ENCODE results near the gene EI24. TPM values are rescaled to one million over a fixed set of nuclear protein-coding genes. Genes with fewer than 3 reads are reported as not detected.

Gene EI24
- total and polyA plus RNA-seq, 9 of the 15 experiments (the other 6 are each of a cell fraction or from before 2014, with no cell fraction given), result 50.4 to 260 (median 168) TPM

DNA sequence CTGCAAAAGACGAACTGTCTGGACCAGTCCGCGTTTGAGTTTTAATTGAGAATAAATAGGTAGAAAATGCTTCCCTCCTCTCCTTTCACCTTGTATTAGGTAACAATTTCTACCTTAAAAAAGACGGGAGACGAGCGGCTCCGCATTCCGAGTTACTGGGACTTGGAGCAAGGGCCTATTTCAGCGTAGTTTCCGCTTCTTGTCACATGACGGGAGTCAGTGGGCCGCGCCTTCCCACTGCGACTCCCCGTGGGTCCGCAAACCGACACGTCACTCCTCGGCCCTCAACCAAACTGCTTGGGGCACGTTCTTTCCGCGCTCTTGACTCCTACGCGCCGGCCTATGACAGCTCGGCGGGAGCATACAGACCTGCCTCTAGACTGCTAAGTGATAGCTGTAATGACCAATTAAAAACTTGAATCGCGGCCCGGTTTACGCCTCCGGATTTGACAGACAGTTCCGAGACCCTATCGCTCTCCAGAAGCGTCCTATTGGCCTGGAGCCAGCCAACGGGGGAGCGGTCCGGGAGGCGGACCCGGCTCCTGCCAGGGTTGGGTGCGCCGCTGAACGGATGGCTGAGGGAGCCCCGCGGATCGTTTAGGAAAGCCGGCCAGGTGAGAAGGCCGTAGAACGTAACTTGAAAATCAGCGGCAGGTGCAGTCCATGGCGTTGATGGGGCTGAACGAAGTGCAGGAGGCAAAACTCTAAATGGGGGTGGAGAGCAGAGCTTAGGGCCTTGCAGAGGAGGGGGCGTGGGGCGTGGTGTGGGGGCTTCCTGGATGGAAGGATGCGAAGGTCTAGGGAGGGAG is 23.2 kb downstream of the EI24 start, which contains the start of gene STT3A (continued):
- TF ChIP-seq GABPA (tag; conservative IDR thresholded peaks at IDR 0.05; ENCODE audit: low read depth) (peak; percentile 90), ZSCAN32 (CRISPR knock-in tag; IDR thresholded peaks at IDR 0.05) (no peak), SOX6 (IDR thresholded peaks at IDR 0.05) (peak; percentile 63; the same call in 1 of the 2 replicates), MCM3 (IDR thresholded peaks at IDR 0.05) (no peak)
- TF ChIP-seq, protein P1, sequence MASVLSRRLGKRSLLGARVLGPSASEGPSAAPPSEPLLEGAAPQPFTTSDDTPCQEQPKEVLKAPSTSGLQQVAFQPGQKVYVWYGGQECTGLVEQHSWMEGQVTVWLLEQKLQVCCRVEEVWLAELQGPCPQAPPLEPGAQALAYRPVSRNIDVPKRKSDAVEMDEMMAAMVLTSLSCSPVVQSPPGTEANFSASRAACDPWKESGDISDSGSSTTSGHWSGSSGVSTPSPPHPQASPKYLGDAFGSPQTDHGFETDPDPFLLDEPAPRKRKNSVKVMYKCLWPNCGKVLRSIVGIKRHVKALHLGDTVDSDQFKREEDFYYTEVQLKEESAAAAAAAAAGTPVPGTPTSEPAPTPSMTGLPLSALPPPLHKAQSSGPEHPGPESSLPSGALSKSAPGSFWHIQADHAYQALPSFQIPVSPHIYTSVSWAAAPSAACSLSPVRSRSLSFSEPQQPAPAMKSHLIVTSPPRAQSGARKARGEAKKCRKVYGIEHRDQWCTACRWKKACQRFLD (CRISPR knock-in tag; IDR thresholded peaks at IDR 0.05), result peak; percentile 39
- TF ChIP-seq, protein P2, sequence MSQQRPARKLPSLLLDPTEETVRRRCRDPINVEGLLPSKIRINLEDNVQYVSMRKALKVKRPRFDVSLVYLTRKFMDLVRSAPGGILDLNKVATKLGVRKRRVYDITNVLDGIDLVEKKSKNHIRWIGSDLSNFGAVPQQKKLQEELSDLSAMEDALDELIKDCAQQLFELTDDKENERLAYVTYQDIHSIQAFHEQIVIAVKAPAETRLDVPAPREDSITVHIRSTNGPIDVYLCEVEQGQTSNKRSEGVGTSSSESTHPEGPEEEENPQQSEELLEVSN (IDR thresholded peaks at IDR 0.05; ENCODE audit: borderline replicate concordance in 1 of 2, extremely low read depth in 1 of 2, insufficient read depth in 1 of 2, insufficient read length in 1 of 2, low read depth in 1 of 2, low read length in 1 of 2, poor library complexity in 1 of 2, severe bottlenecking in 1 of 2), result peak; percentile 91 to 94
- TF ChIP-seq, protein P3, sequence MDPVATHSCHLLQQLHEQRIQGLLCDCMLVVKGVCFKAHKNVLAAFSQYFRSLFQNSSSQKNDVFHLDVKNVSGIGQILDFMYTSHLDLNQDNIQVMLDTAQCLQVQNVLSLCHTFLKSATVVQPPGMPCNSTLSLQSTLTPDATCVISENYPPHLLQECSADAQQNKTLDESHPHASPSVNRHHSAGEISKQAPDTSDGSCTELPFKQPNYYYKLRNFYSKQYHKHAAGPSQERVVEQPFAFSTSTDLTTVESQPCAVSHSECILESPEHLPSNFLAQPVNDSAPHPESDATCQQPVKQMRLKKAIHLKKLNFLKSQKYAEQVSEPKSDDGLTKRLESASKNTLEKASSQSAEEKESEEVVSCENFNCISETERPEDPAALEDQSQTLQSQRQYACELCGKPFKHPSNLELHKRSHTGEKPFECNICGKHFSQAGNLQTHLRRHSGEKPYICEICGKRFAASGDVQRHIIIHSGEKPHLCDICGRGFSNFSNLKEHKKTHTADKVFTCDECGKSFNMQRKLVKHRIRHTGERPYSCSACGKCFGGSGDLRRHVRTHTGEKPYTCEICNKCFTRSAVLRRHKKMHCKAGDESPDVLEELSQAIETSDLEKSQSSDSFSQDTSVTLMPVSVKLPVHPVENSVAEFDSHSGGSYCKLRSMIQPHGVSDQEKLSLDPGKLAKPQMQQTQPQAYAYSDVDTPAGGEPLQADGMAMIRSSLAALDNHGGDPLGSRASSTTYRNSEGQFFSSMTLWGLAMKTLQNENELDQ (CRISPR knock-in tag; IDR thresholded peaks at IDR 0.05; ENCODE audit: borderline replicate concordance), result no peak
- TF ChIP-seq, protein P4, sequence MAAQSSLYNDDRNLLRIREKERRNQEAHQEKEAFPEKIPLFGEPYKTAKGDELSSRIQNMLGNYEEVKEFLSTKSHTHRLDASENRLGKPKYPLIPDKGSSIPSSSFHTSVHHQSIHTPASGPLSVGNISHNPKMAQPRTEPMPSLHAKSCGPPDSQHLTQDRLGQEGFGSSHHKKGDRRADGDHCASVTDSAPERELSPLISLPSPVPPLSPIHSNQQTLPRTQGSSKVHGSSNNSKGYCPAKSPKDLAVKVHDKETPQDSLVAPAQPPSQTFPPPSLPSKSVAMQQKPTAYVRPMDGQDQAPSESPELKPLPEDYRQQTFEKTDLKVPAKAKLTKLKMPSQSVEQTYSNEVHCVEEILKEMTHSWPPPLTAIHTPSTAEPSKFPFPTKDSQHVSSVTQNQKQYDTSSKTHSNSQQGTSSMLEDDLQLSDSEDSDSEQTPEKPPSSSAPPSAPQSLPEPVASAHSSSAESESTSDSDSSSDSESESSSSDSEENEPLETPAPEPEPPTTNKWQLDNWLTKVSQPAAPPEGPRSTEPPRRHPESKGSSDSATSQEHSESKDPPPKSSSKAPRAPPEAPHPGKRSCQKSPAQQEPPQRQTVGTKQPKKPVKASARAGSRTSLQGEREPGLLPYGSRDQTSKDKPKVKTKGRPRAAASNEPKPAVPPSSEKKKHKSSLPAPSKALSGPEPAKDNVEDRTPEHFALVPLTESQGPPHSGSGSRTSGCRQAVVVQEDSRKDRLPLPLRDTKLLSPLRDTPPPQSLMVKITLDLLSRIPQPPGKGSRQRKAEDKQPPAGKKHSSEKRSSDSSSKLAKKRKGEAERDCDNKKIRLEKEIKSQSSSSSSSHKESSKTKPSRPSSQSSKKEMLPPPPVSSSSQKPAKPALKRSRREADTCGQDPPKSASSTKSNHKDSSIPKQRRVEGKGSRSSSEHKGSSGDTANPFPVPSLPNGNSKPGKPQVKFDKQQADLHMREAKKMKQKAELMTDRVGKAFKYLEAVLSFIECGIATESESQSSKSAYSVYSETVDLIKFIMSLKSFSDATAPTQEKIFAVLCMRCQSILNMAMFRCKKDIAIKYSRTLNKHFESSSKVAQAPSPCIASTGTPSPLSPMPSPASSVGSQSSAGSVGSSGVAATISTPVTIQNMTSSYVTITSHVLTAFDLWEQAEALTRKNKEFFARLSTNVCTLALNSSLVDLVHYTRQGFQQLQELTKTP (IDR thresholded peaks at IDR 0.05; ENCODE audit: low read depth in 1 of 2, partially characterized antibody in 2 of 2), result peak in 1 of 2 experiments; percentile 46
- TF ChIP-seq, protein P5, sequence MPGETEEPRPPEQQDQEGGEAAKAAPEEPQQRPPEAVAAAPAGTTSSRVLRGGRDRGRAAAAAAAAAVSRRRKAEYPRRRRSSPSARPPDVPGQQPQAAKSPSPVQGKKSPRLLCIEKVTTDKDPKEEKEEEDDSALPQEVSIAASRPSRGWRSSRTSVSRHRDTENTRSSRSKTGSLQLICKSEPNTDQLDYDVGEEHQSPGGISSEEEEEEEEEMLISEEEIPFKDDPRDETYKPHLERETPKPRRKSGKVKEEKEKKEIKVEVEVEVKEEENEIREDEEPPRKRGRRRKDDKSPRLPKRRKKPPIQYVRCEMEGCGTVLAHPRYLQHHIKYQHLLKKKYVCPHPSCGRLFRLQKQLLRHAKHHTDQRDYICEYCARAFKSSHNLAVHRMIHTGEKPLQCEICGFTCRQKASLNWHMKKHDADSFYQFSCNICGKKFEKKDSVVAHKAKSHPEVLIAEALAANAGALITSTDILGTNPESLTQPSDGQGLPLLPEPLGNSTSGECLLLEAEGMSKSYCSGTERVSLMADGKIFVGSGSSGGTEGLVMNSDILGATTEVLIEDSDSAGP (CRISPR knock-in tag; IDR thresholded peaks at IDR 0.05), result no peak
- TF ChIP-seq, protein P6, sequence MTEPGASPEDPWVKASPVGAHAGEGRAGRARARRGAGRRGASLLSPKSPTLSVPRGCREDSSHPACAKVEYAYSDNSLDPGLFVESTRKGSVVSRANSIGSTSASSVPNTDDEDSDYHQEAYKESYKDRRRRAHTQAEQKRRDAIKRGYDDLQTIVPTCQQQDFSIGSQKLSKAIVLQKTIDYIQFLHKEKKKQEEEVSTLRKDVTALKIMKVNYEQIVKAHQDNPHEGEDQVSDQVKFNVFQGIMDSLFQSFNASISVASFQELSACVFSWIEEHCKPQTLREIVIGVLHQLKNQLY (CRISPR knock-in tag; conservative IDR thresholded peaks at IDR 0.05), result no peak
- TF ChIP-seq, protein P7, sequence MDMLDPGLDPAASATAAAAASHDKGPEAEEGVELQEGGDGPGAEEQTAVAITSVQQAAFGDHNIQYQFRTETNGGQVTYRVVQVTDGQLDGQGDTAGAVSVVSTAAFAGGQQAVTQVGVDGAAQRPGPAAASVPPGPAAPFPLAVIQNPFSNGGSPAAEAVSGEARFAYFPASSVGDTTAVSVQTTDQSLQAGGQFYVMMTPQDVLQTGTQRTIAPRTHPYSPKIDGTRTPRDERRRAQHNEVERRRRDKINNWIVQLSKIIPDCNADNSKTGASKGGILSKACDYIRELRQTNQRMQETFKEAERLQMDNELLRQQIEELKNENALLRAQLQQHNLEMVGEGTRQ (CRISPR knock-in tag; IDR thresholded peaks at IDR 0.05), result peak; percentile 95
